ENCODE data around the gene ABO.

Gene ABO

DNA sequence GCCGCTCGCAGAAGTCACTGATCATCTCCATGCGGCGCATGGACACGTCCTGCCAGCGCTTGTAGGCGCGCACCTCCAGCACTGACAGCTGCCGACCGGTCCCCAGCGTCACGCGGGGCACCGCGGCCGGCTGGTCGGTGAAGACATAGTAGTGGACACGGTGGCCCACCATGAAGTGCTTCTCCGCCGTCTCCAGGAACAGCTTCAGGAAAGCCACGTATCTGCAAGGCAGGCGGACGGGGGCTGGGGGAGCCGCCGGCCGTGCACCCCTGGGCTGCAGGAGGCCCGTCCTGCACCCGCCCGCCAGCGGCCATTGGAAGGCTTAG is 18.9 kb downstream of the ABO start:
- H3K27ac ChIP-seq, result no peak overlapping the region
- TF ChIP-seq CTCF (IDR thresholded peaks at IDR 0.05), result no peak
- no peak for DNase-seq

GRCh38 chr9:133255371-133256135 is 19.4 kb downstream of the ABO start:
- DNase-seq, result no peak
- H3K36me3 ChIP-seq, result no peaks in the 10 kb centered on the region
- intact Hi-C loops (cut with DNase I; ENCODE audit: low total_unique reads), result no loop called here
- no peaks in the 10 kb centered on the region for H3K4me1 ChIP-seq
- H3K4me3 ChIP-seq, result no peak overlapping the region
- peaks cover 0 to 6% (median 0%) of the 10 kb centered on the region in 3 donors for H3K9me3 ChIP-seq
- TF ChIP-seq CTCF (IDR thresholded peaks at IDR 0.05), result no peak
- no peak overlapping the region for H3K27ac ChIP-seq
- peaks cover 0 to 7% of the 10 kb centered on the region in 2 donors for H3K27me3 ChIP-seq

More for the DNA sequence above, 18.9 kb downstream of the ABO start:
- intact Hi-C loops (cut with DNase I; ENCODE audit: low total_unique reads), result no loop called here
- Histone ChIP-seq H3K27me3 (peaks cover 0 to 3% of the 10 kb centered on the region in 2 donors), H3K36me3 (no peaks in the 10 kb centered on the region), H3K4me1 (no peaks in the 10 kb centered on the region), H3K4me3 (no peak overlapping the region), H3K9me3 (peaks cover 0 to 6% (median 0%) of the 10 kb centered on the region in 3 donors)

GRCh38 chr9:133254471-133254870 is 20.5 kb downstream of the ABO start:
- Histone ChIP-seq H3K27ac (no peak overlapping the region), H3K36me3 (no peaks in the 10 kb centered on the region), H3K4me1 (no peaks in the 10 kb centered on the region), H3K27me3 (peaks cover 0 to 16% of the 10 kb centered on the region in 2 donors), H3K4me3 (no peak overlapping the region), H3K9me3 (peaks cover 0 to 6% (median 0%) of the 10 kb centered on the region in 3 donors)
- DNase-seq, result no peak
- intact Hi-C loops (cut with DNase I; ENCODE audit: low total_unique reads), result no loop called here
- no peak for TF ChIP-seq CTCF (IDR thresholded peaks at IDR 0.05)

DNA sequence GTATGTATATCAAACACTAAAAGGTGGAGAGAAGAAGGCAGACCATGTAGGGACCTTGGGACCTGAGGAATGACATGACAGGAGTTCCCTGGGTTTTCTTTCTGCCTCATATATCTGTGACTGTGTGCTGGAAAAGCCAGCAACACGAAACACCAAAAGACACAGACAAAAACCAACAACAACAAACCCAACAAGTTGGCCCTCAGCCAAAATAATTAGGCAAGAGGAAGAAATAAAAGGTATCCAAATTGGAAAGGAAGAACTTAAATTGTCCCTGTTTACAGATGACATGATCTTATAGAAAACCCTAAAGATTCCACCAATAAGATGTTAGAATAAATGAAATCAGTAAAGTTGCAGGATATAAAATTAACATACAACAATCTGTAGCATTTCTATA is 21.7 kb downstream of the ABO start:
- intact Hi-C loops (cut with DNase I; ENCODE audit: low total_unique reads), result no loop called here
- Histone ChIP-seq H3K4me1 (no peaks in the 10 kb centered on the region), H3K4me3 (no peak overlapping the region), H3K9me3 (peaks cover 0 to 6% (median 0%) of the 10 kb centered on the region in 3 donors), H3K27me3 (peaks cover 0 to 17% of the 10 kb centered on the region in 2 donors), H3K36me3 (no peaks in the 10 kb centered on the region), H3K27ac (no peak overlapping the region)
- no peak for TF ChIP-seq CTCF (IDR thresholded peaks at IDR 0.05)
- no peak for DNase-seq

- Histone ChIP-seq H3K27ac (no peak overlapping the region), H3K27me3 (peaks cover 0 to 22% of the 10 kb centered on the region in 2 donors), H3K36me3 (no peaks in the 10 kb centered on the region), H3K4me1 (no peaks in the 10 kb centered on the region), H3K4me3 (no peak overlapping the region), H3K9me3 (peaks cover 0 to 6% (median 0%) of the 10 kb centered on the region in 3 donors)
- no peak for DNase-seq
- intact Hi-C loops (cut with DNase I; ENCODE audit: low total_unique reads), result no loop called here
- no peak for TF ChIP-seq CTCF (IDR thresholded peaks at IDR 0.05)
Observed at GRCh38 chr9:133252301-133253020, 22.5 kb downstream of the ABO start.
